Measurements from ENCODE around the gene MEOX1. TPM values are rescaled to one million over a fixed set of nuclear protein-coding genes. Genes with fewer than 3 reads are reported as not detected.

The MEOX1 gene
- total RNA-seq, 2 donors from 2014 or later: 0.11 to 1.2 TPM

DNA sequence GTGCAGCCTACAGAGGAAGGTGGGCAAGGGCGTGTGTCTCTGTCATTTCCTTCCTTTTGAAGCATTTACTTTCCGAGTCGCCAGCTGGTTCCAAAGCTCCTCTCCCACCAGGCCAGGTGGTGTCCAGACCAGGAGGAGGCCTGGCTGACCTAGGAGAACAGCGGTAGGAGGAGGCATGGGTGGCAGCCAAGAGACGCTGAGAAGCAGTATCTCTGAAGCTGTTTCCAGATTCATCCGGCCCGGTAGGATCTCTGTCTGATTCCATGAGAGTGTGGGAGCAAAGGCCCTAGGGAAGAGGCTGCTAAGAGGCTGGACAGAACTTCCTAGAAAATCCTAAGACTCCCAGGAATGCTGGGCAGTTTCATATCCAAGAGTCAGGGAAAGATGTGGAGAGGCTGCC, 20.3 kb downstream of the MEOX1 start:
- peak overlapping the region in 1 of 2 donors; percentile 38 for H3K27ac Mint-ChIP-seq
- ATAC-seq (no peak), DNase-seq (ENCODE audit: low spot score in 2 of 2) (no peak)
- no peaks in the 10 kb centered on the region for H3K36me3 Mint-ChIP-seq
- no peaks in the 10 kb centered on the region for H3K9me3 Mint-ChIP-seq

DNA sequence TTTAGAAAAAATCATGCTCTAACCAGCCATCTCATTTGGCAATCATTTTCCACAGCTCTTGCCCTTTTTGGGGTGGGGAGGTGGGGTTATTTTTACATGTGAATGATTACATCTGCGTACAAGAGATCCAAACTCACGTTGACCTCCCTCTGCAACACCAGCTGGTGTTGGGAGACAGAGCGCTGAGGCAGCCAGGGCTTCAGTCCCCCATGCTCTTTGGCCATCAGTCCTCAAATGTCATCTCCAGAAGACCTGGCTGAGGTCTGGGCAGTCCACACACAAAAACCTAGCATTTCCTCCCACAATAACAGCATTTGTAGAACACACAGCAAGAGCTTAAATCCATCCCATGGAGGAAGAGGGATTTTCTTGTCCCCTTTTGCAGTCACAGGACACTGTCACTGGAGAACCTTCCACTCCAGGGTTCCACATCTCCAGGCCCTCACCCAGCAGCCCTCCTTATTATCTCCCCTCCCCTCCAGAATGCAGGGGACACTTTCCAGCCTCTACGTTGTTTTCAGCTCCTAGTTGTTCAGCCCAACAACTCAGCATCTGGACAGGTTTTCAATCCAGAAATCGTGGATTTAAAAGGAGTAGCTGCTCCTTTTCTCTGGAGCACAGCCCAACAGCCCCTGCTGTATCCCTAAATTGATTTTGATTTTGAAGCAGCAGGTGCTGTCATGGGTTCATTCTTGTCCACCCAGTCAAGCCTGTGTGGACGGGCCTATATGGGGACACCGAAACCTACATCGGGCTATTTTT, 21.1 kb downstream of the MEOX1 start:
- no peaks in the 10 kb centered on the region for H3K9me3 Mint-ChIP-seq
- DNase-seq (ENCODE audit: low spot score in 2 of 2) (no peak), ATAC-seq (no peak)
- H3K36me3 Mint-ChIP-seq: no peaks in the 10 kb centered on the region
- peak overlapping the region in 1 of 2 donors; percentile 38 for H3K27ac Mint-ChIP-seq

DNA sequence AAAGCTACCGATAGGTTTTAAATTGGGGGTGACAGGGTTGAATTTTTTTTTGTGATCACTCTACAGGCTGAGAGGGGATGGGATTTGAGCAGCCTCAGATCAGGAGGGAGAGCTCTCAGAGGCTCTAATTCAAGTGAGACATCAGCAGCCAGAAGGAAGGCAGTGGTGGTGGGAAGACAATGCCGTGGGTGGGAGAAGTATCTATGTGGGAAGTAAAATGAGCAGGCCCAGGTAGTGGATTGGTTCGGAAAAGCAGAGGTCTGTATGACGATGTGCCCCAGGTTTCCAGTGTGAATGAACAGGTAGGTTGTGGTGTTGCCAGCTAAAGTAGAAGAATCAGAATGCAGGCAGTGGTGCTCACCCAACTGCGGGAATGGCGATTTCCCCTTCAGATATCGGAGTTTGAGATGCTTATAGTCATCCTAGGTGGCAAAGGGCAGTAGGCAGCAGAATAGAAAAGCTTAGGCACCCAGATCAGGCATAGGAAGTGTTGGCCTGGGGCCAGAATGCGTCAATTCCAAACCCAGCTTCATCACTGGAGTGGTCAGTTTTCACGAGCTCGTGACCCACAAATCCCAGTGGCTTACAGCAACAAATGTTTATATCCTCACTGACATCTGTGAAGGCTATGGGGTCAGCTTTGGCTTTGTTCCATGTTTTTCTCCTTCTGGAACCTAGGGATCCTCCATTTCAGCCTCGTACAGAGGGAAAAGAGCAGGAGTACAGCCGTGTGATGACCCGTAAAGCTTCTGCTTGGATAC, 24.0 kb downstream of the MEOX1 start:
- ATAC-seq: no peak
- DNase-seq (ENCODE audit: low spot score in 2 of 2): no peak
- Mint-ChIP-seq H3K27ac (peak overlapping the region in 1 of 2 donors; percentile 58), H3K9me3 (no peaks in the 10 kb centered on the region), H3K36me3 (no peaks in the 10 kb centered on the region)

DNA sequence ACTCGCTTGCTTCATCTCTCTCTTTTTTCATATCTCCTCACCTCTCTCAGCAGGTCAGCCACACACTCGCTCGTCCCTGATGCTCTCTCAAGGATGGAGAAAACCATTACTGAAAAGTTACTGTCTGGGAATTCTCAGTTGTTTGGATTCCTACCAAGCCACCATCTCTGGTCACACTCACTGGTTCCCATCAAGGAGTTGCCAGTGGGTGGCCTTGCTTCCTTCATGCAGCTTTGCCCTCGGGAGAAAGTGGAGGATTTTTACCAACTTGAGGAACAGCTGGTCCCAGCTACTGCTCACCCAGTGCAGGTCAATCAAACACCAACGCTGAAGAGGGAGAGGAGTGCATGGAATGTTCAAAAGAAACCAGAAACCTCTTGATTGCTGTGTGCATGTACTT, 25.3 kb downstream of the MEOX1 start:
- H3K9me3 Mint-ChIP-seq: no peaks in the 10 kb centered on the region
- DNase-seq (ENCODE audit: low spot score in 2 of 2) (no peak), ATAC-seq (no peak)
- no peak overlapping the region for H3K27ac Mint-ChIP-seq
- H3K36me3 Mint-ChIP-seq: no peaks in the 10 kb centered on the region

DNA sequence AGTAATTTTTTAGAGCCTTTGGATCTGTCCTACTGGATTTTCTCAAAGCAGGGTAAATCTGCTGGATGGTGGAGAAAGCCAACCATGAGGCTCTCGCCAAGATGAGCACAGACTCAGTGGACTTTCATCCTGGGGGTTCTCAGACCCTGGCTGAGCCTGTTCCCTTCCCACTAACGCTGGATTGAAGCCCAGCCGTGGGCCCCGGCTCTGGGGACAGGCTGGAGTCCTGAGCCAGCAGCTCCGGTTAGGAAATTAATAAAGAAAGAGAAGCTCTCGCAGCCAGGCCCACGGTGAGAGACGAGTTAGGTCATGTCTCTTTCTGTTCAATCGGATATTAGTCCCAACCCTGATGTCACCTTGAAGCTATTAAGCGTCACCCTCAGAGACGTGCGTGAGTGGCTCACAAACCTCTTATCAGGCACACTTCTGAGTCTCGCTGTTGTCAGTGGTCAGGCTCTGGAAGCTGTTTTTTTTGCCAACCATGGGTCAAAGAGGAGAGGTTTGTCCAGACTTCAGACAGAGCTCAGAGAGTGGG, 27.1 kb downstream of the MEOX1 start:
- DNase-seq (ENCODE audit: low spot score in 2 of 2) (no peak), ATAC-seq (no peak)
- H3K9me3 Mint-ChIP-seq: no peaks in the 10 kb centered on the region
- no peaks in the 10 kb centered on the region for H3K36me3 Mint-ChIP-seq
- no peak overlapping the region for H3K27ac Mint-ChIP-seq

DNA sequence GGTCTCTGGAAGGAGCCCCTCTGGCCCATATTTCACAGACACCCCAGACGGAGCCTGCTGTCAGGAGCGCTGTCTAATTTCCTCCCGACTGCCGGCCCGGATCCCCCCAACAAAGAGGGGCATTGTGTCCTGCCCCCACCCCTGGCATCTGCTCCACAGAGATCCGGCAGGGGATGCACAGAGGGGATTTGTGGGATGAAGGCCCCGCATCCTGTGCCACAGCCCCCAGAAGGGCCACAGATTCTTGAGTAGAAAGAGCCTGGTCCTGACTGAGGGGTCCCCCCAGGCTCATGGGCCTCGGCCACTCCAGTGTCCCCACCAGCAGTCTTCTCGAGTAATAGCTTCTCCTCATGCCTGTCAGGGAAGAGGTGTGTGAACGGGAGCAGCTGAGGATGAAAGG, 29.5 kb downstream of the MEOX1 start:
- Mint-ChIP-seq H3K9me3 (no peaks in the 10 kb centered on the region), H3K27ac (no peak overlapping the region), H3K36me3 (no peaks in the 10 kb centered on the region)
- no peak for DNase-seq (ENCODE audit: low spot score in 2 of 2)
- no peak for ATAC-seq

DNA sequence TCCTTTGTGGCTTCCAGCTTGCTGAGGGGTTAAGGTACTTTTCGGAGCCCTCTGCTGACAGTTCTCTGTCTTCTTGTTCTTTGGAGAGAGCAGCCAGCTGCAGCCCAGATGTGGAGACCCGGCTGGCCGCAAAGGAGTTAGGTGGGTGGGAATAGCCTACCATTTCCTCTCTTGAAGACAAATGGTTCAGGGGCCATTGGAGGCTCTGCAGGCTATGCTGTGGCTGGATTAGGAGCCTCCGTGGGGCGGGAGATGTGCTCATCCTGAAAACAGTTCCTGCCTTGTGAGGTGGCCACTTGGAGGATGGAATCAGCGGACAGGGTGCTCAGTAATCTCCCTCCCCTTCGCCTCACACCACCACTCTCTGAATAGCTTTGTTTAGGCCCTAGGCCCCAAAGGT, 30.3 kb downstream of the MEOX1 start:
- Mint-ChIP-seq H3K9me3 (no peaks in the 10 kb centered on the region), H3K36me3 (no peaks in the 10 kb centered on the region), H3K27ac (no peak overlapping the region)
- ATAC-seq (no peak), DNase-seq (ENCODE audit: low spot score in 2 of 2) (no peak)

DNA sequence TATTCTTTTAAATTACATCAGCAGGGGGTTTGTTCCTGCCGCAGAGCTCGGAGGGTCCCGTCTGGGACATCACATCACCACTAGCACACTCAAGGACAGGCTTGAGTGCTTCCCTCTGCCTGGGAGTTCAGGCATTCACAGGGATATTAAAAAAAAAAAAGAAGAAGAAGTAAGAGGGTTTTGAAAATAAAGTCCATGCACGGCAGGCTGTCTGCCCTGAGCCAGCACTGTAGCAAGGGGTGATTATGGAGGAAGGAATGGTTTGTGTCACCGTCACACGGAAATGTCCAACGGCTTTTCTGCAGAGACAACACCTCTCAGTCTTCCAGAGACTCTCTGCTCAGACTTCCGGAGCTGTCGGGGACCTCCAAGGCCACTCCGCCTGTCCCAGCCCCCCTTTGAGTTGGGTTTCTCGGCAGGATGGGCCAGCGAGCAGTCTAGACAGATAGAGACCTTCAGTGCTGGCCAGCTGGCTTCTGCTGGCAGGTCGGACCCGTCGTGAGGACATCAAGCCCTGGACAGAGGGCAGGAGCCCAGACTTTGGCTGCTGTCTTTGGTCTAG, 33.6 kb downstream of the MEOX1 start:
- Mint-ChIP-seq H3K9me3 (no peaks in the 10 kb centered on the region), H3K36me3 (no peaks in the 10 kb centered on the region), H3K27ac (no peak overlapping the region)
- DNase-seq (ENCODE audit: low spot score in 2 of 2): no peak
- ATAC-seq: no peak

DNA sequence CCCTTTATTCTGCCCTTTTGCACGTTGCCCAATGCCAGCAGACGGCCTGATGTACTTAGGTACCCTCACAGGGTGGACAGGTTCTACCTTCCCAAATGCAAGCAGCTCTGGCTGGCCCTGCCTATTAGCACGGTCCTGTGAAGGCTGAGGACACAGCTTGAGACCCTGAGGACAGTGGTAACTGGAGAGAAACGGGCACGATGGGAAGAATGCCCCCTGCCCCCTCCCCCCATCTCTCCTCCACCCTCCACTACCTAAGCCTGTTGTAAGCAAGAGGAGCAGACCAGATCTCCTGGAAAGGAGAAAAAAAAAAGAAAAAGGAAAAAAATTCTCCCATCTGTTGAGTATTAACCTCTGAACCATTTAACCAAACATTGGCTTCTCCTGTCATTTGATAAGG, 34.1 kb downstream of the MEOX1 start:
- ATAC-seq (no peak), DNase-seq (ENCODE audit: low spot score in 2 of 2) (no peak)
- Mint-ChIP-seq H3K36me3 (no peaks in the 10 kb centered on the region), H3K27ac (no peak overlapping the region), H3K9me3 (no peaks in the 10 kb centered on the region)

DNA sequence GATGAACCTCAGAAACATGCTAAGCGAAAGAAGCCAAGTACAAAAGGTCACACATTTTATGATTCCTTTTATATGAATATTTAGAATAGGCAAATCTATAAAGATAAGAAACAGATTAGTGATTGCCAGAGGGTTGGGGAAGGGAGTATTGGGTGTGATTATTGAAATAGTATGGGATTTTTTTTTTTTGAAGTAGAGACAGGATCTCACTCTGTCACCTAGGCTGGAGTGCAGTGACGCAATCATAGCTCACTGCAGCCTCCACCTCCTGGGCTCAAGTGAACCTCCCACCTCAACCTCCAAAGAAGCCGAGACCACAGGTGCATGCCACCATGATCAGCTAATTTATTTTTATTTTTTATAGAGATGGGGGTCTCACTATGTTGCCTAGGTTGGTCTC, 35.7 kb downstream of the MEOX1 start:
- Mint-ChIP-seq H3K27ac (no peak overlapping the region), H3K9me3 (no peaks in the 10 kb centered on the region), H3K36me3 (no peaks in the 10 kb centered on the region)
- ATAC-seq (no peak), DNase-seq (ENCODE audit: low spot score in 2 of 2) (no peak)

DNA sequence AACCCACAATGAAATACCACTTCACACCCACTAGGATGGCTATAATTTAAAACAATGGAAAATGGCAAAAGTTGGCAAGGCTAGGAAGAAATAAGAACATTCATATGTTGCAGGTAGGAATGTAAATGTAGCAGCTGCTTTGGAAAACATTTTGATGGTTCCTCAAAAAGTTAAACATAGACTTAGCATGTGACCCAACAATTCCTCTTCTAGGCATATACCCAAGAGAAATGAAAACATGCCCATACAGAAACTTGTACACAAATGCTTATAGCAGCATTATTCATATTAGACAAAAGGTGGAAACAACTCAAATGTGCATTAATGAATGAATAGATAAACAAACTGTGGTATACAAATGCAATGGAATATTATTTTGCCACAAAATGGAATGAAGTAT, 36.1 kb downstream of the MEOX1 start:
- H3K27ac Mint-ChIP-seq: no peak overlapping the region
- no peak for ATAC-seq
- H3K9me3 Mint-ChIP-seq: no peaks in the 10 kb centered on the region
- H3K36me3 Mint-ChIP-seq: no peaks in the 10 kb centered on the region
- no peak for DNase-seq (ENCODE audit: low spot score in 2 of 2)

DNA sequence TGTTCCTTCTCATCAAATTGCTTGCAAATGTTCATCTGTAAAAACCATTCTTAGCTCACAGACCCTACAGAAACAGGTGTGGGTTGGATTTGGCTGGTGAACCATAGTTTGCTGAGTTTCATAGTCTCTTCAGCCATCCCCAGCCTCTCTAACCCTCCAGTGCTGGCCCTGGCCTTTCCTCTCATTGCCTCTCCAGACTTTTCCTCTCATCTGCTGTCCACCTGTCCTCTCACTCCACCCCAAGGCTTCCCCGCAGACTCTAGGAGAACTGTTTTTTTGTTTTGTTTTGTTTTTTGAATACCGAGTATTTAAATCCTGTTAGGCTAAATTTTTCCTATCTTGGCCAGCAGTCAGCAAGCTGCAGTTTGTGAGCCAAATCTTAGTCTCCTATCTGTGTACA, 41.1 kb downstream of the MEOX1 start:
- Mint-ChIP-seq H3K9me3 (no peaks in the 10 kb centered on the region), H3K27ac (no peak overlapping the region), H3K36me3 (no peaks in the 10 kb centered on the region)
- DNase-seq (ENCODE audit: low spot score in 2 of 2) (no peak), ATAC-seq (no peak)

DNA sequence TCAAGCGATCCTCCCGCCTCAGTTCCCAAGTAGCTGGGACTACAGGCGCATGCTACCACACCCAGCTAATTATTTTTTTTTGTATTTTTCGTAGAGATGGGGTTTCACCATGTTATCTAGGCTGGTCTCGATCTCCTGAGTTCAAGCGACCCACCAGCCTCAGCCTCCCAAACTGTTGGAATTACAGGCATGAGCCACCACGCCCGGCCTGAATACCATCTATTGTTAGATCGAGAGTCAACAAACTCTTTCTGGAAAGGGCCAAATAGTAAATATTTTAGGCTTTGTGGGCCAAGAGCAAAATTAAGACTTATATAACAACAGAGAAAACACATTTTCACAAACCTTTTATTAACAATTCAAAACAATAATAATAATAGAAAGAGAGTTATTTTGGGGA, 41.6 kb downstream of the MEOX1 start:
- DNase-seq (ENCODE audit: low spot score in 2 of 2): no peak
- H3K9me3 Mint-ChIP-seq: no peaks in the 10 kb centered on the region
- H3K27ac Mint-ChIP-seq: no peak overlapping the region
- no peak for ATAC-seq
- H3K36me3 Mint-ChIP-seq: no peaks in the 10 kb centered on the region

DNA sequence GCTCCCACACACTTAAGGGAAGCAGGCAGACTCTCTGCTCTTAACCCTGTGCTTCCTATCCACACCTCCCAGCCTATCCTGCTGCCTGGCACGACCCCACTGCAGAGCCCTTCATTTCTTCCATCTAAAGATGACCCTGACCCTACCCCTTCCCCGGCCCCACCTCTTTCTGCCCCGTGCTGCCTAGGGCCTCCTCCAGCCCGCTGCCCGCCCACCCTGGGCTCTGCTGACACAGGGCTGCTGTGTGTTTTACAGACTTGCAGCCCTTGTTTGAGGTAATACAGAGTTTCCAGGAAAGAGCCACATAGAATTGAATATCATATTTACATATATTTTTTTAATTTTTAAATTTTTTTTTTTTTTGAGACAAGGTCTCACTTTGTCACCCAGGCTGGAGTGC, 42.0 kb downstream of the MEOX1 start:
- DNase-seq (ENCODE audit: low spot score in 2 of 2) (no peak), ATAC-seq (no peak)
- no peaks in the 10 kb centered on the region for H3K36me3 Mint-ChIP-seq
- H3K27ac Mint-ChIP-seq: no peak overlapping the region
- no peaks in the 10 kb centered on the region for H3K9me3 Mint-ChIP-seq

DNA sequence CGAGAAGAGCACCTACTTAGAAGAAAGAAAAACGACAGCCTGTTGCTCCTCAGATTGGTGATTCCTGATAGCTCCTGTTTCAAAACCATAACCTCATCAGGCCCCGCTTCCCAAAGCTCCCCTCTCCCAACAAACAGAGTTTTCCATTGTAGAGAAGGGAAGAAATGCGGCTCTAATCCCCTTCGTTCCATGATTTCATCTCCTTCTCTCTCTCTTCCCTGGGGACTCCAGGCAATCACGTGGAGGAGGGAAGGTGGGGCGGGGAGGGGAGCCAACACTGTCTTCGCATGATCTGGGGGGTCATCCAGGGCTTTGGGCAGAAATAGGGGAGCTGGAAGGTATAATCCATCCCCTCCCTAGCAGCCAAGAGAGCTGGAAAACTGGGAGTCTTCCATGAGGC, 43.4 kb downstream of the MEOX1 start:
- H3K9me3 Mint-ChIP-seq: no peaks in the 10 kb centered on the region
- no peaks in the 10 kb centered on the region for H3K36me3 Mint-ChIP-seq
- no peak for DNase-seq (ENCODE audit: low spot score in 2 of 2)
- no peak overlapping the region for H3K27ac Mint-ChIP-seq
- no peak for ATAC-seq

DNA sequence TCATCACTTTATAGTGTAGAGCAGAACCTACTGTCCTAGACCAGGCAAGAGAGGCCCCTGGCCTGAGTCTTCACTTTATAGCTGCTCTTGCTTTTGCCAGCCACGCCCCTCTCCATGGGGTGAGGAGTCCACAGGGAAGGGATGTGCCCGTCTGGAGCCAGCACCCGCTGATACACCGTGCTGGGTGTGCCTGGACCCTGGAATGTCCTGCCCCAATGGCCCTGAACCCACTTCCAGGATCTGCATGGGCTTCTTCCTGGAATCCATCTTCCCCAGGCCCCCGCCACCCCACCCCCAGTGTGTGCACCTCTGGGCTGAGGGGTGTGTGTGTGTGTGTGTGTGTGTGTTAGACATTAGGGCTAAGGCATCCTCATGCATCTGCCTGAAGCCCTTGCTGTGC, 44.9 kb downstream of the MEOX1 start:
- Mint-ChIP-seq H3K27ac (no peak overlapping the region), H3K9me3 (no peaks in the 10 kb centered on the region), H3K36me3 (no peaks in the 10 kb centered on the region)
- DNase-seq (ENCODE audit: low spot score in 2 of 2) (no peak), ATAC-seq (no peak)

DNA sequence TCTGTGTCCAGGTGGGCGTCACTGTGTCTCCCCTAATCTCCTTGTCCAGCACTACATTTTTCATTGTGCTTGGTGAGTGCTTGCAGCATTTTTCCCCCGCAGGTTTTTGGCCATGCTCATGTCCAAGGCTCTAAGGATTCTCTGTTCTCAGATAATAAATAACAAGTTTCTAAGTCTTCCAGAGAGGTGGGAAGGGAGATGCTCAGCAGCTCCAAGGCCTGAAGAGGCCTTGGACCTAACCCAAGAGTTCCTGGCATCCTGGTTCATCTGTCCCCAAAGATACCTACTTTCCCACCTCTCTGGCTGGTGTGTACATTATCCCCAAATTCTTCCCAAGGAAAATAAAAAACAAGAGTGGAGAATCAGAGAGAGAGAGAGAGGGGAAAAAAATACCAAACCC, 45.3 kb downstream of the MEOX1 start:
- H3K9me3 Mint-ChIP-seq: no peaks in the 10 kb centered on the region
- H3K27ac Mint-ChIP-seq: no peak overlapping the region
- H3K36me3 Mint-ChIP-seq: no peaks in the 10 kb centered on the region
- ATAC-seq (no peak), DNase-seq (ENCODE audit: low spot score in 2 of 2) (no peak)

DNA sequence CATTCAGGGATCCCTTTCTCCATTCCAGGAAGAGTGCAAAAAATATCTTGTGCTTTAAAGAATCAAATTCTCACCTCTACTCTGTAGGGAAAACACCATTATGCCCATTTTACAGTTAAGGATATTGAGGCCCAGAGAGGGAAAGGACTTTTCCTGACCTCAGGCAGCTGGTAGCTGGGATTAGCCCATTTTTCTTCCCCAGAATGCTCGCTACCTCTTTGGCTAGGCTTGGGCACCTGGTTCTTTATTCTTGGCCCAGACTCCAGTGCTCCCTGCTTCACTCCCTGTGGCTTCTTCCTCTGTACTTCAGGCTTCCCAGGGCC, 45.7 kb downstream of the MEOX1 start:
- DNase-seq (ENCODE audit: low spot score in 2 of 2) (no peak), ATAC-seq (no peak)
- no peak overlapping the region for H3K27ac Mint-ChIP-seq

More for the DNA sequence above, 45.7 kb downstream of the MEOX1 start:
- H3K36me3 Mint-ChIP-seq: no peaks in the 10 kb centered on the region
- no peaks in the 10 kb centered on the region for H3K9me3 Mint-ChIP-seq
